ENCODE measurements around the gene PRICKLE3.
"Not testable (repeated sequence)": the region's sequence is repeated elsewhere in the genome, so short reads cannot be mapped to it uniquely, and the experiment has no call there.

Gene PRICKLE3

DNA sequence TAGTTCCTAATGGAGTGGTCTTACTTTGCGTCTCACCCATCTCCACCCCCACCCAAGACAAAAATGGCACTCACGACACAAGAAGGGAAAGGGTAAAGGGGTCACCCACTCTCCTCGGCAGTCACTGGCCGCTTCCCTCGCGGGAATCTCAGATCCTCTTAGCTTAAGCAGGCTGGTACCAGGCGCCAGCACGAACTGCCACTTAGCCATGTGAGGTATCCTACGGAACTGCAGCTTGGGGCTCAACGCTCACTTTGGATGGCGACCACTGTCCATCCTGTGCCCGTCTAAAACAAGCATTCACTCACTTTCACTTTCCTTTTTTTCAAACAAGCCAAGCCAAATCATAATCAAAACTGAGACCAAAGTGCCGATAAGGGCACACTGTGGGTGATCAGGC is 38.2 kb downstream of the PRICKLE3 start:
- Histone ChIP-seq H3K9me3 (ENCODE audit: control insufficient read depth, insufficient read depth, low read length) (no peaks in the 10 kb centered on the region), H3K4me1 (ENCODE audit: insufficient read depth, low read length) (no peaks in the 10 kb centered on the region), H3K9ac (ENCODE audit: low read depth, low read length) (no peak overlapping the region), H3K36me3 (ENCODE audit: insufficient read depth, low read length) (no peaks in the 10 kb centered on the region)

DNA sequence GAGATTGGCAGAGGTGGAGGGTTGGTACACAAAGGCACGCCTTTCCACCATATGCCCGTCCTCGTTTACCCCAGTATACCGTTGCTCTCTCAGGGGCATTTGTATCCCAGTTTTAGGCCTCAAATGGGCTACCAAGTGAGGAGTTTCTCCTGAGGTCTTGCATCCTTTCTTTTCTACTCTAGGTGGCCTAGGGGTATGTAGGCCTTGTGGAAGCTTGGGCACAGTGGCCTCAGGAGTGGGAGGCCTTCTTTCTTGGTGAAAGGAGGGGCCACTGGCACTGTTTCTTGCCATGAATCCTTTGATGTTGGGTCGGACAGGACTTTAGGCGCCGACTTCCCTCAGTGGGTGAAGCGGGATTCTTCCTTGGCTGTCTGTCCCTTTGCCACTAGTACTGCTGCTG is 38.9 kb downstream of the PRICKLE3 start:
- Histone ChIP-seq H3K4me1 (ENCODE audit: insufficient read depth, low read length) (no peaks in the 10 kb centered on the region), H3K9ac (ENCODE audit: low read depth, low read length) (no peak overlapping the region), H3K9me3 (ENCODE audit: control insufficient read depth, insufficient read depth, low read length) (no peaks in the 10 kb centered on the region), H3K36me3 (ENCODE audit: insufficient read depth, low read length) (no peaks in the 10 kb centered on the region)

DNA sequence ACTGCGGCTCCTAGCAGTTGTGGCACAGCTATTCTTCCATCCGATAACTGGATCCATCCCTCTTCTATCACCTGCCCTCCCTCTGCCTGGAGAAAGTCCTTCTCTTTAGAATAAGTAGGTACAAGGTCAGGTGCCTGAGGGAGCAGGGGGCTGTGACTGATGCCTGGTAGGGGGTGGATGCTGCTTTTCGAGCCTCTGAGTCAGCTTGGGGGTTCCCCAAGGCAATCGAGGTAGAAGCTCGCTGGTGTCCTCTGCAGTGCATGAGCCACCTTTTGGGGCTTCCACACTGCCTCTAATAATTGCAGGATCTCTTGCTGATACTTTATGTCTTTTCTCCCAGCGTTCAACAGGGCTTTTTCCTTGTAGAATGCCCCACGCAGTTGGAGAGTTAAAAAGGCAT is 43.0 kb downstream of the PRICKLE3 start:
- not testable (repeated sequence) for H3K36me3 ChIP-seq (ENCODE audit: insufficient read depth, low read length); H3K9ac ChIP-seq (ENCODE audit: low read depth, low read length); H3K4me1 ChIP-seq (ENCODE audit: insufficient read depth, low read length); H3K9me3 ChIP-seq (ENCODE audit: control insufficient read depth, insufficient read depth, low read length)

DNA sequence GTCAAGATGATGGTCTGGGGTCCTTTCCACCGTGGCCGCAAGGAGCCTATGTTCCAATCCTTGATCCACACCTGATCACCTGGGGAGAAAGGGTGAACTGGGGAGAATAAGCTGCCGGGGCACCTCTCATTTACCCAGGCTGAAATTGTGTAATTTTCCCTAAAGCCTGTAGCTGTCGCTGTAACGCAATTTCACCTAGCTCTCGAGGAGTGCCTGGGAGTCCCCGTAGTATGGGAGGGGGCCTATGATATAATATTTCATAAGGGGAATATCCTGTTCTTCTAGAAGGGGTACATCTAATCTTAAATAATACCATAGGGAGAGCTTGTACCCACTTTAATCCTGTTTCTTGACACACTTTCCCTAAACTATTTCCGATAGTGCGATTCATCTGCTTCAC is 43.9 kb downstream of the PRICKLE3 start:
- not testable (repeated sequence) for H3K9me3 ChIP-seq (ENCODE audit: control insufficient read depth, insufficient read depth, low read length); H3K9ac ChIP-seq (ENCODE audit: low read depth, low read length); H3K4me1 ChIP-seq (ENCODE audit: insufficient read depth, low read length); H3K36me3 ChIP-seq (ENCODE audit: insufficient read depth, low read length)

DNA sequence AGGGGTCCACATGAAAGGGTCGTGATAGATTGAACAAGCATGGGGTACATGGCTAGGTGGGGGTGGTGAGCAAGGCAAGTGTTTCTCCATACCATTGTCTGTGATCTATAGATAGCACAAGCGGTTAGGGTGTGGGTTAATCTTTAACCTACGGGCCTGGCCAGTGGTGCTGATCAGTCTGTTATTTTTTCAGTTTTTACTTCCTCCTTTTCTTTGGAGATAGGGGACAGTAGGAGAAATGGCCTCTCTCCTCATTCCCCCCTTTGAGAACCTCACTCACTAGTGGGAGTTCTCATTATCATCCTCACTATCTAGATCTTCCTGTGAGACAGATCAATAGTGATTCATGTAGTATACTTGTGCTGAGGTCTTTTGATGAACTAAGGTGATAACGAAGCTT is 46.5 kb downstream of the PRICKLE3 start:
- Histone ChIP-seq H3K36me3 (ENCODE audit: insufficient read depth, low read length) (no peaks in the 10 kb centered on the region), H3K4me1 (ENCODE audit: insufficient read depth, low read length) (no peaks in the 10 kb centered on the region), H3K9me3 (ENCODE audit: control insufficient read depth, insufficient read depth, low read length) (peaks cover 9% of the 10 kb centered on the region; the same call in 1 of the 2 replicates), H3K9ac (ENCODE audit: low read depth, low read length) (no peak overlapping the region)

DNA sequence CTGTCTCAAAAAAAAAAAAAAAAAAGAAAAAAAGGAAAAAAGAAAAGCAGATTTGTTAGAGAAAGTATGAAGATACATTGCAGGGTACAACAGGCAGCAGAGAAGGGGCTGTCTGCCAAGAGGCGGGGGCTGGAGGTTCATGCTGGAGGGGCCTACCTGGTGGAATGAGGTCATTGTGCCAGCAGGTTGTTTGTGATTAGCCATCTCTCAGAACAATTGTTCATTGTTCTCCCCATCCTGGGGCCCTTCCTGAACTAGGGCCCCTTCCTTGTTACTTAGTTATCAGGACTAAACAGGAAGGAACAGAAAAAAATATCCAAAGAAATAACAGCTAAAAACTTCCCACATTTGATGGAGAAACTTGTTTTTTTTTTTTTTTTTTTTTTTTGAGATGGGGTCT is 48.7 kb downstream of the PRICKLE3 start:
- H3K9me3 ChIP-seq (ENCODE audit: control insufficient read depth, insufficient read depth, low read length), result peaks cover 9% of the 10 kb centered on the region; the same call in 1 of the 2 replicates
- H3K4me1 ChIP-seq (ENCODE audit: insufficient read depth, low read length), result no peaks in the 10 kb centered on the region
- no peak overlapping the region for H3K9ac ChIP-seq (ENCODE audit: low read depth, low read length)
- no peaks in the 10 kb centered on the region for H3K36me3 ChIP-seq (ENCODE audit: insufficient read depth, low read length)

DNA sequence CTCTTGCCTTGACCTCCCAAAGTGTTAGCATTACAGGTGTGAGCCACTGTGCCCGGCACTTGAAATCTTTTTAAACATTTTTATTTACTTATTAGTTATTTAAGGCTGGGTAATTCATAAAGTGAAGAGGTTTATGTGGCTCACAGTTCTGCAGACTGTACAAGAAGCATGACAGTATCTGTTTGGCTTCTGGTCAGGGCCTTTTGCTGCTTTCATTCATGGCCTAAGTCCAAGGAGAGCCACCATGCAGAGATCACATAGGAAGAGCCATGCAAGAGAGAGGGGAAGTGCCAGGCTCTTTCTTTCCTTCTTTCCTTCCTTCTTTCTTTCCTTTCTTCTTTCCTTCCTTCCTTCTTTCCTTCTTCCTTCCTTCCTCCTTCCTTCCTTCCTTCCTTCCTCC is 52.4 kb downstream of the PRICKLE3 start:
- Histone ChIP-seq H3K9me3 (ENCODE audit: control insufficient read depth, insufficient read depth, low read length) (0 out of 2 replicates have a peak, but pooled peaks cover under 1% of the 10 kb centered on the region), H3K36me3 (ENCODE audit: insufficient read depth, low read length) (no peaks in the 10 kb centered on the region), H3K9ac (ENCODE audit: low read depth, low read length) (no peak overlapping the region), H3K4me1 (ENCODE audit: insufficient read depth, low read length) (no peaks in the 10 kb centered on the region)

DNA sequence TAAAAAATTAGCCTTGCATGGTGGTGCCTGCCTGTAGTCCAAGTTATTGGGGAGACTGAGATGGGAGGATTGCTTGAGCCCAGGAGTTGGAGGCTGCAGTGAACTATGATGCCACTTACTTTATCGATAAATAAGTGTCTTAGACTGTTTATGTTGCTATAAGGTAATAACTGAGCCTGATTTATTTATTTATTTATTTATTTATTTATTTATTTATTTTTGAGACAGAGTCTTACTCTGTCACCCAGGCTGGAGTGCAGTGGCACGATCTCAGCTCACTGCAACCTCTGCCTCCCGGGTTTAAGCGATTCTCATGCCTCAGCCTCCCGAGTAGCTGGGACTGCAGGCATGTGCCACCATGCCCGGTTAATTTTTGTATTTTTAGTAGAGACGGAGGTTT is 53.9 kb downstream of the PRICKLE3 start:
- not testable (repeated sequence) for H3K9me3 ChIP-seq (ENCODE audit: control insufficient read depth, insufficient read depth, low read length); H3K9ac ChIP-seq (ENCODE audit: low read depth, low read length); H3K36me3 ChIP-seq (ENCODE audit: insufficient read depth, low read length); H3K4me1 ChIP-seq (ENCODE audit: insufficient read depth, low read length)

DNA sequence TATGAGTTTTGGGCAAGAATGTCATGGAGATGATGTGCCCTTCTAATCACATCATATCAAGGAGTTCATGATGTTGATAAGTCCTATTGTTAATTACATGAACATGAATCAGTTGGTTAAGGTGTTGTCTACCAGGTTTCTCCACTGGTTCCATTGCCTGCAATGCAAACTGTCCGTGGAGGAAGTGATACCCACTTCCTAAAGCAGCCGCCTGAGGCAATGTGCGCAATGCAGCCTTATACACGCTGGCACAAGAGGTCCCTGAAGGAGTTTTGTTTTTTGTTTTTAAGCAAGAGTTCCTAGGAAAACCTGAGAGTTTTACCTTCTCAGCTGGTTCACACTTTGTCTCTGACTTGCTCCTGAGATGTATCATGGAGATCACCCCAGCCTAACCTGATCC is 56.7 kb downstream of the PRICKLE3 start:
- H3K9me3 ChIP-seq (ENCODE audit: control insufficient read depth, insufficient read depth, low read length), result no peaks in the 10 kb centered on the region
- H3K9ac ChIP-seq (ENCODE audit: low read depth, low read length), result no peak overlapping the region
- H3K36me3 ChIP-seq (ENCODE audit: insufficient read depth, low read length), result no peaks in the 10 kb centered on the region
- no peaks in the 10 kb centered on the region for H3K4me1 ChIP-seq (ENCODE audit: insufficient read depth, low read length)

DNA sequence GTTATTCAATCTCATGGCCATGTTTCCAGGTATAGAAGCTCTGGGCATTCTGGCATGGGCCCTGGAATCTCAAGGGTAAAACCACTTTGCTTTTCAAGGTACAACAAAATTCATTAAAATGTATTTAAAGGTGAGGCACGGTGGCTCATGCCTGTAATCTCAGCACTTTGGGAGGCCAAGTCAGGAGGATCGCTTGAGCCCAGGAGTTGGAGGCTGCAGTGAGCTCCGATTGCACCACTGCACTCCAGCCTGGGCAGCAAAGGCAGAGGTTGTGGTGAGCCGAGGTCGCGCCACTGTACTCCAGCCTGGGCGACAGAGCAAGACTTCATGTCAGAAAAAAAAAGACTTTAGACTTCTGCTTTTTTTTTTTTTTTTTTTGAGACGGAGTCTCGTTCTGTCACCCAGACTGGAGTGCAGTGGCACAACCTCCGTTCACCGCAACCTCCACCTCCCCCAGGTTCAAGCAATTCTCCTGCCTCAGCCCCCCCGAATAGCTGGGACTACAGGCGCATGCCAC is 58.4 kb downstream of the PRICKLE3 start:
- not testable (repeated sequence) for H3K9ac ChIP-seq (ENCODE audit: low read depth, low read length); H3K4me1 ChIP-seq (ENCODE audit: insufficient read depth, low read length); H3K36me3 ChIP-seq (ENCODE audit: insufficient read depth, low read length); H3K9me3 ChIP-seq (ENCODE audit: control insufficient read depth, insufficient read depth, low read length)
